HG03521 (cell line): Measurements from ENCODE around the gene ARHGEF11.

ENCODE experiments used
- ATAC-seq: cut with Tn5 transposase; IDR thresholded peaks from one replicate; pipeline ENCODE4 v1.9.1; 2021; ENCODE audit warnings: mild to moderate bottlenecking, moderate library complexity; ENCODE audit not compliant: unreplicated experiment

The ARHGEF11 gene

GRCh38 chr1:156912861-156913808, 132.4 kb downstream of the ARHGEF11 start:
- no peak for ATAC-seq

DNA sequence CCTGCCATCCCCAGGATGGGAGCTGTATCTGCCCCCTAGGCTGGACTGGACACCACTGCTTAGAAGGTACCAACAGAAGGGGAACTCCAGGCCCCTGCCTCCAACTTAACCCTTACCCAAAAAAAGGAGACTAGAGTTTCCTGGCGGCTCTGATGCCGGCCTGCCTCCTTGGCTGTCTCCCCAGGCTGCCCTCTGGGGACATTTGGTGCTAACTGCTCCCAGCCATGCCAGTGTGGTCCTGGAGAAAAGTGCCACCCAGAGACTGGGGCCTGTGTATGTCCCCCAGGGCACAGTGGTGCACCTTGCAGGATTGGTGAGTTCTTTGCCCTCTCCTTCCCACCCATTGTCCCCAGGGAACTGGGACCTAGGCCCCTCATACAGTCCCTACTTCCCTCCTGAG, 133.2 kb downstream of the ARHGEF11 start:
- no peak for ATAC-seq

DNA sequence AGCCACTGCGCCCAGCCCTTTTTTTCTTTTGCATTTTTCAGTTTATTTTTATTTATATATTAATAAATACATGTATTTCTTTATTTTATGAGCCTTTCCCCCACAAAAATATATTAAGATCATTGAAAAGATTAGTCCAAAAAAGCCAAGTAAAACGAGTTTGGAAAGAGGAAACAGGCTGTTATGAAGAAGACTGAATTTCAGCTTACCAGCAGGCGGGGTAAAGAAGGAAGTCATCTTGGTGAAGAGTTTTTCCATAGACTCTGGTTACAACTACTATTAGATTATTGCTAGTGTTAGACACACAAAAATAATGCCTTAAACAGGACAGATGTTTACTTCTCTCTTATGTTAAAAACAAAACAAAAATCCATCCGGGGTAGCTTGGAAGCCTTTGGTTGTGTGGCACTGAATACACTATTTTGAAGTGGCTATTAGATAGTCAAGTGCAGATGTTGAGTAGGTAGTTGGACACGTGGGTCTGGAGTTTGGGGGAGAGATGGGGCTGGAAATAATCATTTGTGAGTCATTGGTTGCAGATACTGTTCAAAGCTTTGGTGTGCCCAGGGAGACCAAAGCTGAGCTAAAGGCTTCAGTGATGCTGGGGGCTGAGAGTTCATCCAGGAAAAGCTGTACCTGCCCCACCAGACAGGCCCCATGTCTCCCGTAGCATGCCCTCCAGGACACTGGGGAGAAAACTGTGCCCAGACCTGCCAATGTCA, 133.8 kb downstream of the ARHGEF11 start:
- ATAC-seq: no peak

DNA sequence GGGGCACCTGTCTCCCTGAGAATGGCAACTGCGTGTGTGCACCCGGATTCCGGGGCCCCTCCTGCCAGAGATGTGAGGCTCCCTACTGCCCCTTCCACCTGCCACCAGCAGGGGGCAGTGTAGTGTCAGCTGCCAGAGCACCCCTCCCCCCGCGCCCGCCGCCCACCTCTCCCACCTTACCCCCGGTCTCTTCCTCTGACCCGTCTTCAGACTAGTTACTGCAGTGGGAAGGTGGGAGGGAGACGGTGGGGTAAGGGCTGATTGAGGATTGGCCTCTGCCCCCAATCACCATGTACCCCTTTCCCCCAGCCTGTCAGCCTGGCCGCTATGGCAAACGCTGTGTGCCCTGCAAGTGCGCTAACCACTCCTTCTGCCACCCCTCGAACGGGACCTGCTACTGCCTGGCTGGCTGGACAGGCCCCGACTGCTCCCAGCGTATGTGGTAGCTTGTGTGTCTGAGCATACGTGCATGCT, 135.2 kb downstream of the ARHGEF11 start:
- ATAC-seq: no peak

GRCh38 chr1:156909671-156910070, 135.9 kb downstream of the ARHGEF11 start:
- ATAC-seq: no peak

- ATAC-seq: no peak
Measured at GRCh38 chr1:156908955-156909354, 136.6 kb downstream of the ARHGEF11 start.

GRCh38 chr1:156908541-156908940, 137.0 kb downstream of the ARHGEF11 start:
- no peak for ATAC-seq

- no peak for ATAC-seq
Measured at GRCh38 chr1:156906206-156906906, 139.2 kb downstream of the ARHGEF11 start.

GRCh38 chr1:156905651-156906050, 139.9 kb downstream of the ARHGEF11 start:
- ATAC-seq: no peak

GRCh38 chr1:156905176-156905575, 140.4 kb downstream of the ARHGEF11 start:
- ATAC-seq: no peak

GRCh38 chr1:156904187-156904959, 141.2 kb downstream of the ARHGEF11 start:
- no peak for ATAC-seq

- no peak for ATAC-seq
Measured at GRCh38 chr1:156903328-156904091, 142.0 kb downstream of the ARHGEF11 start.

- ATAC-seq: no peak
Measured at GRCh38 chr1:156901966-156902915, 143.3 kb downstream of the ARHGEF11 start.

DNA sequence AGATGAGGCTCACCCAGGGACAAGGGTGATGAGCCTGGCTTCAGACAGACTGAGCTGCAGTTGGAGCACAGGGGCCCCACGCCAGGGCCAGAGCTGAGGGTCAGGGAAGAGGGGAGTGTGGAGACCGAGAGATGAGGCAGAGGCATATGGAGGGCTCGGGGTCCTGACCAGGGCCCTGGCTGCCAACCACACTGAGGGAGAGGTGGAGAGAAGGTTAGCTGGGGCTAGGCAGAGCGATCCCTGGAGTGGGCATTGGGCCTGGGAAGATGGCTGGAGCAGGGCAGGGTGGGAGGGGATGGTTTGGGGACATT, 144.0 kb downstream of the ARHGEF11 start:
- ATAC-seq: no peak

DNA sequence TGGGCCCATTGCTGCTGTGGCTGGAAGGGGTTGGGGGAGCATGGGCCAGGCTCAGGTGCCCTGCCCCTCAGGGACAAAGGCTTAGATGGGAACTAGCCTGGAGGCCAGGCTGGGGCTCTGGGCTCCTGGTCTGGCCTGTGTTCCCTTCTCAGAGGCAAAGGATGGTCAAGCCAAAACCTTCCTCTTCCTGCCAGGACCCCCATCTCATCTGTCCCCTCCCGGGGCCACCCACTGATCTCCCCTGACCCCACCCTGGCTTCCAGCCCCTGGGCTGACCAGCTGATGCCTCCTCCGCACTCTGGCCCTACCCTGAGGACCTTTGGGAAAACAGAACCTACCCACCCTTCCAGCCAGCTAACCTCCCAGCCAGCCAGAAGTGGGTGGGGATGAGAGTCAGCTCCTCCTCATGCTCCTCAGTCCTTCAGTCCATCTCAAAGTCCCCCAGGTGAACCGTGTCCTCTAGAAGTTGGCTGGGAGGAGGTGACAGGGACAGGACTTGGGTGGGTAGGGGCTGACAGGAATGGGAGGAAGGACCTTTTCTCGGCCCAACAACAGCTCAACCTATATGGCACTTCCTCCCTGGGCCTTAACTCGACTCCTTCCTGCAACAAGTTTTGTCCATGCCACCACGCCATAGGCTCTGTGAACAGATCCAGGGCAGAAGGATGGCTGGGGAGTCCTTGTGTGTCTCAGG, 144.5 kb downstream of the ARHGEF11 start:
- no peak for ATAC-seq

GRCh38 chr1:156899956-156900718, 145.4 kb downstream of the ARHGEF11 start:
- ATAC-seq: no peak

- ATAC-seq: no peak
Measured at GRCh38 chr1:156898971-156899664, 146.4 kb downstream of the ARHGEF11 start.
